Glutamatergic neuron (in vitro differentiated cells): Measurements from ENCODE around the gene ARHGAP10. TPM values are rescaled to one million over a fixed set of nuclear protein-coding genes. Genes with fewer than 3 reads are reported as not detected.

Experiments used
- DNase-seq: peaks from one replicate; pipeline ENCODE4 v3.0.0; 2022
- H3K27ac Mint-ChIP-seq: one replicate; pipeline ENCODE4 v1.8.0; 2020; ENCODE audit warnings: mild to moderate bottlenecking, mixed read lengths, inconsistent platforms; ENCODE audit not compliant: unreplicated experiment
- H3K27me3 Mint-ChIP-seq: one replicate; pipeline ENCODE4 v1.8.0; 2020; ENCODE audit warnings: mild to moderate bottlenecking, moderate library complexity, mixed read lengths, inconsistent platforms; ENCODE audit not compliant: unreplicated experiment
- H3K36me3 Mint-ChIP-seq: one replicate; pipeline ENCODE4 v1.8.0; 2020; ENCODE audit warnings: mild to moderate bottlenecking, mixed read lengths, inconsistent platforms; ENCODE audit not compliant: unreplicated experiment
- H3K4me1 Mint-ChIP-seq: one replicate; pipeline ENCODE4 v1.8.0; 2020; ENCODE audit warnings: mild to moderate bottlenecking, low read depth, mixed read lengths, inconsistent platforms; ENCODE audit not compliant: unreplicated experiment
- H3K4me3 Mint-ChIP-seq: one replicate; pipeline ENCODE4 v1.8.0; 2020; ENCODE audit warnings: mild to moderate bottlenecking, mixed read lengths, inconsistent platforms; ENCODE audit not compliant: unreplicated experiment
- H3K9me3 Mint-ChIP-seq: one replicate; pipeline ENCODE4 v1.8.0; 2020; ENCODE audit warnings: mild to moderate bottlenecking, moderate library complexity, mixed read lengths, inconsistent platforms; ENCODE audit not compliant: unreplicated experiment
- total RNA-seq: library from RNA; stranded (reverse); fragmentation: NEBNext Ultra II Directional; extraction: Animal tissue kit (Norgen Biotek cat#: 25700); gene quantifications from one replicate; pipeline ENCODE4 v1.2.1, GENCODE V29; 2021; ENCODE audit not compliant: unreplicated experiment
- TF ChIP-seq, protein P1 (sequence below): fragments of 200-600 bp; sonication (generic); IDR thresholded peaks from one replicate; pipeline ENCODE4 v1.5.0; 2021; ENCODE audit not compliant: partially characterized antibody, unreplicated experiment

ARHGAP10 gene
- total RNA-seq, 1 donor from 2014 or later: 19.7 TPM

- no peaks in the 10 kb centered on the region for H3K27me3 Mint-ChIP-seq
- no peaks in the 10 kb centered on the region for H3K36me3 Mint-ChIP-seq
- no peaks in the 10 kb centered on the region for H3K9me3 Mint-ChIP-seq
- H3K4me3 Mint-ChIP-seq: no peak overlapping the region
- H3K4me1 Mint-ChIP-seq: no peaks in the 10 kb centered on the region
- H3K27ac Mint-ChIP-seq: no peak overlapping the region
- peak; percentile 46 for DNase-seq
- TF ChIP-seq, protein P1, sequence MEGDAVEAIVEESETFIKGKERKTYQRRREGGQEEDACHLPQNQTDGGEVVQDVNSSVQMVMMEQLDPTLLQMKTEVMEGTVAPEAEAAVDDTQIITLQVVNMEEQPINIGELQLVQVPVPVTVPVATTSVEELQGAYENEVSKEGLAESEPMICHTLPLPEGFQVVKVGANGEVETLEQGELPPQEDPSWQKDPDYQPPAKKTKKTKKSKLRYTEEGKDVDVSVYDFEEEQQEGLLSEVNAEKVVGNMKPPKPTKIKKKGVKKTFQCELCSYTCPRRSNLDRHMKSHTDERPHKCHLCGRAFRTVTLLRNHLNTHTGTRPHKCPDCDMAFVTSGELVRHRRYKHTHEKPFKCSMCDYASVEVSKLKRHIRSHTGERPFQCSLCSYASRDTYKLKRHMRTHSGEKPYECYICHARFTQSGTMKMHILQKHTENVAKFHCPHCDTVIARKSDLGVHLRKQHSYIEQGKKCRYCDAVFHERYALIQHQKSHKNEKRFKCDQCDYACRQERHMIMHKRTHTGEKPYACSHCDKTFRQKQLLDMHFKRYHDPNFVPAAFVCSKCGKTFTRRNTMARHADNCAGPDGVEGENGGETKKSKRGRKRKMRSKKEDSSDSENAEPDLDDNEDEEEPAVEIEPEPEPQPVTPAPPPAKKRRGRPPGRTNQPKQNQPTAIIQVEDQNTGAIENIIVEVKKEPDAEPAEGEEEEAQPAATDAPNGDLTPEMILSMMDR: peak; percentile 97
These were observed 23.8 kb upstream of the ARHGAP10 start for GRCh38 chr4:147707892-147708672.

GRCh38 chr4:147709999-147710398 lies 21.9 kb upstream of the ARHGAP10 start:
- H3K9me3 Mint-ChIP-seq: no peaks in the 10 kb centered on the region
- H3K4me1 Mint-ChIP-seq: no peaks in the 10 kb centered on the region
- no peaks in the 10 kb centered on the region for H3K36me3 Mint-ChIP-seq
- no peak for DNase-seq
- no peak overlapping the region for H3K4me3 Mint-ChIP-seq
- H3K27me3 Mint-ChIP-seq: no peaks in the 10 kb centered on the region
- TF ChIP-seq, protein P1: no peak
- no peak overlapping the region for H3K27ac Mint-ChIP-seq

- Mint-ChIP-seq H3K27me3 (no peaks in the 10 kb centered on the region), H3K4me1 (no peaks in the 10 kb centered on the region), H3K4me3 (no peak overlapping the region), H3K9me3 (no peaks in the 10 kb centered on the region), H3K27ac (no peak overlapping the region), H3K36me3 (no peaks in the 10 kb centered on the region)
- DNase-seq: no peak
- TF ChIP-seq, protein P1: no peak
These were observed 17.1 kb upstream of the ARHGAP10 start for GRCh38 chr4:147714575-147715401.

- no peak for DNase-seq
- TF ChIP-seq, protein P1: no peak
- Mint-ChIP-seq H3K36me3 (no peaks in the 10 kb centered on the region), H3K4me1 (no peaks in the 10 kb centered on the region), H3K27ac (no peak overlapping the region), H3K27me3 (no peaks in the 10 kb centered on the region), H3K4me3 (no peak overlapping the region), H3K9me3 (no peaks in the 10 kb centered on the region)
These were observed 14.0 kb upstream of the ARHGAP10 start for GRCh38 chr4:147717878-147718277.

DNA sequence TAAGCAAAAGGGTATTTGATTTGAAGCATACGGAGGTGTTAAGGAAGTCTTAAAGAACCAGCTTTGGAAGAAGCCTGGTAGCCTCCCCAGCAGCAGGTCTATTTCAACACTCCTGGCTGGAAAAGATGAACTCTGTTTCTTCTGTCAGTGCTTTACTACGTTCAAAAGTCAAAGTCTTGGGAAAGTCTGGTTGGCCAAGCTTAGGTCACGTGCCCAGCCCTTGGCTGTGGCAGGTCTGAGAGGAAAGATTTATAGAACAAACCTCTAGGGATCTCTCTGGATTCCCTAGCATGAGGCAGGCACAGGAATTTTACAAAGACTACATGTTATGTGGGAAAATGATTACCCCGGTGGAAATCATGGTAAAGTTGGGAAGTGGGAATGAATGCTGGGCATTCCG lies 8.6 kb upstream of the ARHGAP10 start:
- no peak for DNase-seq
- TF ChIP-seq, protein P1: no peak
- Mint-ChIP-seq H3K4me3 (no peak overlapping the region), H3K27me3 (peaks cover 1% of the 10 kb centered on the region), H3K9me3 (no peaks in the 10 kb centered on the region), H3K4me1 (no peaks in the 10 kb centered on the region), H3K27ac (no peak overlapping the region), H3K36me3 (no peaks in the 10 kb centered on the region)
